SK-N-SH treated with all-trans-retinoic acid at 6 μM for 48 hours (cell line): ENCODE measurements around the gene RPP25L.

Experiments
- ATAC-seq: fragments of 200-7000 bp; cut with Tn5 transposase; 3 replicates; pipeline ENCODE4 v1.9.1; 2020; ENCODE audit warnings: mild to moderate bottlenecking, moderate library complexity
- ARNTL ChIP-seq: fragments of 450-650 bp; formaldehyde crosslinking; IDR thresholded peaks from 2 replicates; pipeline ENCODE4 v1.5.0; 2020; ENCODE audit warnings: low read depth, mild to moderate bottlenecking, moderate library complexity, borderline replicate concordance
- BACH2 ChIP-seq: fragments of 250-450 bp; sonication (Bioruptor Pico); IDR thresholded peaks from 2 replicates; pipeline ENCODE4 v1.9.0; 2021; ENCODE audit warnings: mild to moderate bottlenecking, borderline replicate concordance
- ESRRG ChIP-seq: fragments of 250-450 bp; sonication (Bioruptor Pico); IDR thresholded peaks from 2 replicates; pipeline ENCODE4 v1.6.1; 2021; ENCODE audit warnings: mild to moderate bottlenecking
- GLIS3 ChIP-seq: fragments of 250-450 bp; sonication (Bioruptor Pico); IDR thresholded peaks from 2 replicates; pipeline ENCODE4 v1.5.0; 2020; ENCODE audit warnings: mild to moderate bottlenecking, moderate library complexity
- OSR1 ChIP-seq: fragments of 250-450 bp; sonication (Bioruptor Pico); IDR thresholded peaks from 2 replicates; pipeline ENCODE4 v1.8.0; 2022; ENCODE audit warnings: moderate library complexity, mild to moderate bottlenecking, inconsistent platforms
- PPARA ChIP-seq: fragments of 250-450 bp; sonication (Bioruptor Pico); IDR thresholded peaks from 2 replicates; pipeline ENCODE4 v1.5.0; 2020; ENCODE audit warnings: mild to moderate bottlenecking, borderline replicate concordance
- RARB ChIP-seq: fragments of 250-450 bp; sonication (Bioruptor Pico); IDR thresholded peaks from 2 replicates; pipeline ENCODE4 v1.8.0; 2021; ENCODE audit warnings: mild to moderate bottlenecking, moderate library complexity
- TCF4 ChIP-seq: fragments of 250-450 bp; sonication (Bioruptor Pico); IDR thresholded peaks from 2 replicates; pipeline ENCODE4 v1.8.0; 2021; ENCODE audit warnings: mild to moderate bottlenecking, moderate library complexity, borderline replicate concordance
- TOX ChIP-seq: fragments of 250-450 bp; sonication (Bioruptor Pico); IDR thresholded peaks from 2 replicates; pipeline ENCODE4 v1.8.0; 2021; ENCODE audit warnings: mild to moderate bottlenecking, moderate library complexity, borderline replicate concordance
- ZC3H10 ChIP-seq: fragments of 250-450 bp; sonication (Bioruptor Pico); IDR thresholded peaks from 2 replicates; pipeline ENCODE4 v1.5.1; 2021; ENCODE audit warnings: mild to moderate bottlenecking, moderate library complexity
- ZFP30 ChIP-seq: fragments of 450-650 bp; formaldehyde crosslinking; IDR thresholded peaks from 2 replicates; pipeline ENCODE4 v1.5.0; 2022; ENCODE audit warnings: mild to moderate bottlenecking, moderate library complexity
- ZNF565 ChIP-seq: fragments of 450-650 bp; formaldehyde crosslinking; conservative IDR thresholded peaks from 2 replicates; pipeline ENCODE4 v1.5.0; 2020; ENCODE audit warnings: low read depth, mild to moderate bottlenecking, moderate library complexity
- ZNF70 ChIP-seq: fragments of 450-650 bp; formaldehyde crosslinking; IDR thresholded peaks from 2 replicates; pipeline ENCODE4 v1.5.0; 2020; ENCODE audit warnings: mild to moderate bottlenecking, moderate library complexity
- ZNF8 ChIP-seq: fragments of 450-650 bp; formaldehyde crosslinking; IDR thresholded peaks from 2 replicates; pipeline ENCODE4 v1.5.0; 2020; ENCODE audit warnings: mild to moderate bottlenecking, moderate library complexity
- TF ChIP-seq, protein P1 (sequence below): fragments of 250-450 bp; sonication (Bioruptor Pico); IDR thresholded peaks from 2 replicates; pipeline ENCODE4 v1.5.0; 2020; ENCODE audit warnings: mild to moderate bottlenecking, moderate library complexity
- TF ChIP-seq, protein P2 (sequence below): fragments of 250-450 bp; sonication (Bioruptor Pico); IDR thresholded peaks from 2 replicates; pipeline ENCODE4 v1.5.1; 2020; ENCODE audit warnings: low read depth, mild to moderate bottlenecking, moderate library complexity

The RPP25L gene

DNA sequence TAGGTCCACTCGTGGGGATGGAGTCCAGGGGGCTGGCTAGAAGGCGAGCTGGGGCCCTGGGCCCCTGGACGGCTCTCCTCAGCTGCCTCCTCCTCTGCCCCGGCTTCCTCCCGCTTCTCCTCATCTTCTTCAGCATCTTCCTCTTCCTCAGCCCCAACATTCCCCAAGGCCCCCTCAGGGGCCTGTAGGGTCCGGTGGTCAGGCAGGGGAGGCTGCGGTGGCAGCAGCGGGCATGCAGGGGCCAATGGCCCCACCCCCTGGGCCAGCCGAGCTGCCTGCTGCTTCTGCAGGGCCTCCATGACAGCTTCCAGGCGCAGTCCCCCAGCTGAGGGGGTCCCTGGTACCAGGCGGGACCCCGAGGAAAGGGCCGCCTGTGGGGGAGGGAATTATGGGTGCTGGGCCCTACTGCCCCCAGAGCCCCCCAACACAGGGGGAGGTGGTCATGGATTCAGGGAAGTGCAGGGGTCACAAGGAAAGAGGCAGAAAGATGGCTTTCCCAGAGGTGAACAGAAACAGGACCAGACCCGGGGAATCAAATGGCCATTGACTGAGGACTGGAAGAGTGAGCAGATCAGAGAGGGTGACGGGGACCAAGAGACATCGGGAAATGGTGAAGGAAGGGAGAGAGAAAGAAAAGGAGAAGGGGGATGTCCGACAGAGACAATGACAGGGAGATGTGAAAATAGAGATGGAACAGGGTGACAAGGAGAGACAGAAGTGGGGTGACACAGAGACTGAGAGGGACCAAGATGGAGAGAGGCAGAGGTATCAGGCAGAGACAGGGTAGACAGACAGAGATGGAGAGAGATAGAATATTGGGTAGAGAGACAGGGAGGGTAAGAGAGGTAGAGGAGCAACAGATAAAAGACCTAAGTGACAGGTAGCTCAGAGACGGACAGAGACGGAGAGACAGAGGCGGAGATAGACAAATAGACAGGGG, 16.1 kb upstream of the RPP25L start:
- TF ChIP-seq, protein P1, sequence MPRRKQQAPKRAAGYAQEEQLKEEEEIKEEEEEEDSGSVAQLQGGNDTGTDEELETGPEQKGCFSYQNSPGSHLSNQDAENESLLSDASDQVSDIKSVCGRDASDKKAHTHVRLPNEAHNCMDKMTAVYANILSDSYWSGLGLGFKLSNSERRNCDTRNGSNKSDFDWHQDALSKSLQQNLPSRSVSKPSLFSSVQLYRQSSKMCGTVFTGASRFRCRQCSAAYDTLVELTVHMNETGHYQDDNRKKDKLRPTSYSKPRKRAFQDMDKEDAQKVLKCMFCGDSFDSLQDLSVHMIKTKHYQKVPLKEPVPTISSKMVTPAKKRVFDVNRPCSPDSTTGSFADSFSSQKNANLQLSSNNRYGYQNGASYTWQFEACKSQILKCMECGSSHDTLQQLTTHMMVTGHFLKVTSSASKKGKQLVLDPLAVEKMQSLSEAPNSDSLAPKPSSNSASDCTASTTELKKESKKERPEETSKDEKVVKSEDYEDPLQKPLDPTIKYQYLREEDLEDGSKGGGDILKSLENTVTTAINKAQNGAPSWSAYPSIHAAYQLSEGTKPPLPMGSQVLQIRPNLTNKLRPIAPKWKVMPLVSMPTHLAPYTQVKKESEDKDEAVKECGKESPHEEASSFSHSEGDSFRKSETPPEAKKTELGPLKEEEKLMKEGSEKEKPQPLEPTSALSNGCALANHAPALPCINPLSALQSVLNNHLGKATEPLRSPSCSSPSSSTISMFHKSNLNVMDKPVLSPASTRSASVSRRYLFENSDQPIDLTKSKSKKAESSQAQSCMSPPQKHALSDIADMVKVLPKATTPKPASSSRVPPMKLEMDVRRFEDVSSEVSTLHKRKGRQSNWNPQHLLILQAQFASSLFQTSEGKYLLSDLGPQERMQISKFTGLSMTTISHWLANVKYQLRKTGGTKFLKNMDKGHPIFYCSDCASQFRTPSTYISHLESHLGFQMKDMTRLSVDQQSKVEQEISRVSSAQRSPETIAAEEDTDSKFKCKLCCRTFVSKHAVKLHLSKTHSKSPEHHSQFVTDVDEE (CRISPR knock-in tag): no peak
- no peak for ATAC-seq

DNA sequence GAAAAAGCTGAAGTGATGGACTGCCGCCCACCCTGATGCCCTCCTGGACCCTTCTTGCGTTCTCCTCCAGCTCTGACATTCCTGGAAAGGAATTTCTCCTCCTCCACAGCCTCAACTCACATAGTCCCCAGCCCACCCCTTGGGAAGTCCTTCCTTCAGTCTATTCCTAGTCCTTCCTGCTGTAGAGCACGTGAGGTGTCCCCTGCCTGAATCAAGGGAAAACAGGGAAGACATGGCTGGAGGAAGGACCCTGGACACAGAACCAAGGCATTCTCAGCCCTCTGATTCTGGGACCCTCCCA, 13.2 kb upstream of the RPP25L start:
- ATAC-seq: no peak
- TF ChIP-seq GLIS3 (CRISPR knock-in tag) (no peak), ZNF565 (no peak), PPARA (CRISPR knock-in tag) (no peak), TCF4 (no peak), ZNF70 (CRISPR knock-in tag) (no peak), BACH2 (CRISPR knock-in tag) (no peak), ARNTL (no peak), TOX (CRISPR knock-in tag) (no peak), ZFP30 (CRISPR knock-in tag) (no peak), RARB (no peak)
- TF ChIP-seq, protein P1 (CRISPR knock-in tag): no peak
- TF ChIP-seq, protein P2, sequence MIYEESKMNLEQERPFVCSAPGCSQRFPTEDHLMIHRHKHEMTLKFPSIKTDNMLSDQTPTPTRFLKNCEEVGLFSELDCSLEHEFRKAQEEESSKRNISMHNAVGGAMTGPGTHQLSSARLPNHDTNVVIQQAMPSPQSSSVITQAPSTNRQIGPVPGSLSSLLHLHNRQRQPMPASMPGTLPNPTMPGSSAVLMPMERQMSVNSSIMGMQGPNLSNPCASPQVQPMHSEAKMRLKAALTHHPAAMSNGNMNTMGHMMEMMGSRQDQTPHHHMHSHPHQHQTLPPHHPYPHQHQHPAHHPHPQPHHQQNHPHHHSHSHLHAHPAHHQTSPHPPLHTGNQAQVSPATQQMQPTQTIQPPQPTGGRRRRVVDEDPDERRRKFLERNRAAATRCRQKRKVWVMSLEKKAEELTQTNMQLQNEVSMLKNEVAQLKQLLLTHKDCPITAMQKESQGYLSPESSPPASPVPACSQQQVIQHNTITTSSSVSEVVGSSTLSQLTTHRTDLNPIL (CRISPR knock-in tag): no peak

DNA sequence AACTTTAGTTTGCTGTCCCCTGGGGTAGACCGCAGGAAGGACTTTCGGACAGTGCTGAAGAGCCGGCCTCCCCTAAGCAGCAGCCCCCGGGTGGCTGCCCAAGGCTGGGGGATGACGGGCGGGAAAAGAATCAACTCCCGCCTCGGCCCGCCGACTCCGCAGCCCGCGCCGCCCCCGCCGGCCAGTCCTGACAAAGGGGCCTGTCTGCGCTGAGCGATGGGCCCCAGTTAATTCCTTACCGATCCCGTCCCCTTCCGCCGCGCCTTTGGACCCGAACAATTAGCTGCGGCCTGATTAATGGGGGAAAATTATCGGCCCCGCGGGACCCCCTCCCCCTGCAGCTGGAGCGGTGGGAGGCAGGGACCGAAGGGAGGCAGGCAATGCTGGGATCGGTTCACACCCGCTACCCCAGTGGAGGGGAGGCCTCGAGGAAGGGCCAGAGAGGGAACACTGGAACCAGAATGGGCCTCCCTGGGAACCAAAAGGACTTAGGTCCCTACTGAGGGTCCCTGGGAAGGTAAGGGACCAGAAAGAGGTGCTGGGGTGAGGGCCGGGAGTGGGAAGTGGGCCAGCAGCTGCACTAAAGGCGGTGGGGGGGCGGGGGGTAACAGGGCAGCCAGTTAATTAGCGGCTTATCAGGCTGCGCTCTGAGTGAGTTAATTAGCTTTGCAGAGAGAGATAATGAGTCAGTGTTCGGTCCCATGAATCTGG, 12.7 kb upstream of the RPP25L start:
- TF ChIP-seq TCF4 (no peak), ZNF8 (CRISPR knock-in tag) (no peak)
- TF ChIP-seq, all 23 proteins: peak for 0
- ATAC-seq: no peak

DNA sequence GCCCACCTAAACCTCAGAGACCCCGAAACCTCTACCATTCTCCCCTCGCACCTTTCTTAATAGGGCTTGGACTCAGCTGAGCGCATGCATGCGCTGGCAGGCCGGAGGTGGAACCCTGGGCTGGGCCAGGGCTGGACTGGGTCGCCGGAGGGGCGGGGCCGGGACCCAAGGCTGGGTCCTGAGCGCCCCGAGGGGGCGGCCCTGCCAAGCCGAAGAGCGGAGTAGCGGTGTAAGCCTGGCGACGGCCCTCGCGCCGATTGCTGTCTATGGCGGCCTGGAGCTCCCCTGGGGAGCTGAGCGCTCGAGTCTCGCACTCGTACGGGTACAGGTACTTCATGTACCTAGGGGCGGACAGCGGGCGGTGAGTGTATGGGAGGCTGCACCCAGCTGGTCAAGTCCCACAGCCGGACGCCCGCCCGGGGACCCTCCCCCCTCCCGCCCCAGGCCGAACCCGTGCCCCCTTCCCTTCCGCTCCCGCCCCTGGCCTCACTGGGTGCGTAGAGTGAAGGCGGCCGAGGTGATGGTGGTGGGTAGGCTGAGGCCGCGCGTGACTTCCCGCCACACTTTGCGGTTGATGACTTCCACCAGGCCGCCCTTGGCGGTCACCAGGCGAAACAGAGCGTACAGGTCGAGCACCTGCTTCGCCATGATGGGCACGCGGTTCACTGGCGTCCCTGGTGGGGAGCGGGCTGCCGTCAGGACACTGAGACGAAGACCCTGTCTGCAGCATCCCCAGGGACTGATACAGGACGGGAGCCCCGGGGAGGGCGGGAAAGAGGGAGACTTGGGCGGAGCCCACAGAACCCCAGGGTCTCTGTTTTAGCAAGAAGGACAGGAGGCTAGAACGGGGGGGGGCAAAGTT, 11.7 kb upstream of the RPP25L start:
- no peak for TF ChIP-seq PPARA (CRISPR knock-in tag)
- TF ChIP-seq ZC3H10: no peak
- TF ChIP-seq, protein P2 (CRISPR knock-in tag): no peak
- TF ChIP-seq OSR1: no peak
- TF ChIP-seq ZNF70 (CRISPR knock-in tag): no peak
- no peak for TF ChIP-seq RARB
- no peak for TF ChIP-seq ESRRG (CRISPR knock-in tag)
- ATAC-seq: no peak
